Endothelial cell of umbilical vein (primary cell): Measurements from ENCODE around the gene RAB1B.

Source experiments
- CTCF ChIP-seq, 2 donors: IDR thresholded peaks; 1 replicate in 1 of 2; 2 replicates in 1 of 2; pipeline ENCODE4 v1.5.1; 2011; ENCODE audit warnings: low read length in 2 of 2, mild to moderate bottlenecking in 2 of 2, moderate library complexity in 2 of 2, control low read depth in 1 of 2, inconsistent platforms in 1 of 2, low read depth in 1 of 2; ENCODE audit not compliant: insufficient read depth in 1 of 2; ENCODE audit errors: extremely low read depth in 1 of 2
- EZH2 ChIP-seq: IDR thresholded peaks from 2 replicates; pipeline ENCODE4 v1.6.1; 2012; ENCODE audit warnings: borderline replicate concordance, low read depth, mild to moderate bottlenecking, moderate library complexity, low read length, inconsistent platforms; ENCODE audit not compliant: severe bottlenecking
- FOS ChIP-seq: IDR thresholded peaks from 2 replicates; pipeline ENCODE4 v1.6.1; 2011; ENCODE audit warnings: mild to moderate bottlenecking, low read length, moderate library complexity, borderline replicate concordance; ENCODE audit not compliant: insufficient read depth
- GATA2 ChIP-seq: IDR thresholded peaks from 2 replicates; pipeline ENCODE4 v1.7.0; 2011; ENCODE audit warnings: low read depth, mild to moderate bottlenecking, moderate library complexity, mixed read lengths, low read length; ENCODE audit not compliant: insufficient read length, insufficient read depth
- JUN ChIP-seq: IDR thresholded peaks from 2 replicates; pipeline ENCODE4 v1.6.1; 2011; ENCODE audit warnings: borderline replicate concordance, low read depth; ENCODE audit not compliant: insufficient read length, insufficient read depth
- MYC ChIP-seq: IDR thresholded peaks from one replicate; pipeline ENCODE4 v1.6.1; 2011; ENCODE audit warnings: mild to moderate bottlenecking, low read depth, low read length
- POLR2A ChIP-seq: IDR thresholded peaks from 2 replicates; pipeline ENCODE4 v1.6.1; 2012; ENCODE audit warnings: low read depth, mild to moderate bottlenecking, control low read depth, low read length
- POLR2AphosphoS5 ChIP-seq: IDR thresholded peaks from 2 replicates; pipeline ENCODE4 v1.6.1; 2012; ENCODE audit warnings: low read depth, mild to moderate bottlenecking, control low read depth, low read length, moderate library complexity; ENCODE audit not compliant: insufficient read depth
- TF ChIP-seq, protein P1 (sequence below): IDR thresholded peaks from 2 replicates; pipeline ENCODE4 v1.6.1; 2011; ENCODE audit not compliant: insufficient read depth, insufficient read length

DNA sequence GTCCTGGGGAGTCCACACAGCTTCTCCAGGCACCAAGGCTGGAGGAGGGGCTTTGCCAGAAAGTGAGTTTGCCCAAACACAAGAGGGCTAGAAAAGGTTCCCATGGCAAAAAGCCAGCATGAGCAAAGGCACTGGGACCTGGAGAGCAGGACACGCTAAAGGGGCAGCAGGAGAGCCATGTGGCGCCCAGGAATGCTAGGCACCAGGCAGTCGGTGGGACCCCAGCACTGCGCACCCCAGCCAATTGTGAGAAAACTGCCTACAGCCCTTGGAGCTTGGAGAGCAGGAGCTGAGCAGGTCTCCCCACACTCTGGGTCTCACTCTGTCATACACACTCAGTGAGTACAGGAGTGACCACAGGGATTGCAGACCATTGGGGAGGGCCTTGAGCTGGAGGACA lies 5.2 kb upstream of the RAB1B start:
- no peak for TF ChIP-seq CTCF (IDR thresholded peaks at IDR 0.05; ENCODE audit: extremely low read depth in 1 of 2, insufficient read depth in 1 of 2, low read depth in 1 of 2, low read length in 2 of 2)
- no peak for TF ChIP-seq POLR2A
- TF ChIP-seq, protein P1, sequence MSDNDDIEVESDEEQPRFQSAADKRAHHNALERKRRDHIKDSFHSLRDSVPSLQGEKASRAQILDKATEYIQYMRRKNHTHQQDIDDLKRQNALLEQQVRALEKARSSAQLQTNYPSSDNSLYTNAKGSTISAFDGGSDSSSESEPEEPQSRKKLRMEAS: no peak
- TF ChIP-seq MYC: no peak
- no peak for TF ChIP-seq POLR2AphosphoS5
- no peak for TF ChIP-seq GATA2
- TF ChIP-seq JUN: no peak
- TF ChIP-seq EZH2: no peak
- no peak for TF ChIP-seq FOS
